GM23338 (cell line): ENCODE measurements around the gene ATP9B.

ENCODE experiments used
- EZH2 ChIP-seq: fragments of 200-600 bp; sonication (generic); IDR thresholded peaks from one replicate; pipeline ENCODE4 v1.8.0; 2017; ENCODE audit warnings: antibody characterized with exemption, mild to moderate bottlenecking, low read depth; ENCODE audit not compliant: unreplicated experiment
- EZH2phosphoT487 ChIP-seq: fragments of 200-600 bp; sonication (generic); IDR thresholded peaks from one replicate; pipeline ENCODE4 v1.8.1; 2018; ENCODE audit warnings: antibody characterized with exemption; ENCODE audit not compliant: unreplicated experiment
- POLR2AphosphoS5 ChIP-seq: IDR thresholded peaks from 2 replicates; pipeline ENCODE4 v1.6.1; 2016; ENCODE audit warnings: antibody characterized with exemption, low read depth
- ZNF114 ChIP-seq: fragments of 250-450 bp; sonication (Bioruptor Pico); IDR thresholded peaks from 2 replicates; pipeline ENCODE4 v1.5.0; 2020; ENCODE audit warnings: mild to moderate bottlenecking, moderate library complexity
- TF ChIP-seq, protein P1 (sequence below), 2 experiments: fragments of 200-600 bp in 1 of 2; sonication (generic) in 1 of 2; conservative IDR thresholded peaks; 2 replicates each; pipeline versions ENCODE4 v1.5.1 to v1.6.1; 2016 to 2017; ENCODE audit warnings: antibody characterized with exemption in 2 of 2, low read depth in 2 of 2, mild to moderate bottlenecking in 2 of 2, moderate library complexity in 1 of 2
- TF ChIP-seq, protein P2 (sequence below): IDR thresholded peaks from one replicate; pipeline ENCODE4 v1.6.1; 2018; ENCODE audit warnings: antibody characterized with exemption; ENCODE audit not compliant: unreplicated experiment
- TF ChIP-seq, protein P3 (sequence below): fragments of 250-450 bp; sonication (Bioruptor Pico); IDR thresholded peaks from 2 replicates; pipeline ENCODE4 v1.5.0; 2020; ENCODE audit warnings: mild to moderate bottlenecking, moderate library complexity

DNA sequence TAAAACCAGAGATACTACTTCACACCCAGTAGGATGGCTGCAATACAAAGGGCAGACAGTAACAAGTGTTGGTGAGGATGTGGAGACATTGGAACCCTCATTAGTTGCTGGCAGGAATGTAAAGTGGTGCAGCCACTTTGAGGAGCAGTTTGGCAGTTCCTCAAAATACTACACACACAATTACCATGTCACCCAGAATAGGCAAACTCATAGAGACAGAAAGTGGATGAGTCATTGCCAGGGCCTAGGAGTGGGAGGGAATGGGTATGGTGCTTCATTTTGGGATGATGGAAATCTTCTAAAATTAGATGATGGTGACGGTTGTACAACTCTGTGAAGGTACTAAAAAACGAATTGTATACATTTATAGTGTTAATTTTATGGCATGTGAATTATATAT is 54.8 kb downstream of the ATP9B start:
- TF ChIP-seq, protein P1, sequence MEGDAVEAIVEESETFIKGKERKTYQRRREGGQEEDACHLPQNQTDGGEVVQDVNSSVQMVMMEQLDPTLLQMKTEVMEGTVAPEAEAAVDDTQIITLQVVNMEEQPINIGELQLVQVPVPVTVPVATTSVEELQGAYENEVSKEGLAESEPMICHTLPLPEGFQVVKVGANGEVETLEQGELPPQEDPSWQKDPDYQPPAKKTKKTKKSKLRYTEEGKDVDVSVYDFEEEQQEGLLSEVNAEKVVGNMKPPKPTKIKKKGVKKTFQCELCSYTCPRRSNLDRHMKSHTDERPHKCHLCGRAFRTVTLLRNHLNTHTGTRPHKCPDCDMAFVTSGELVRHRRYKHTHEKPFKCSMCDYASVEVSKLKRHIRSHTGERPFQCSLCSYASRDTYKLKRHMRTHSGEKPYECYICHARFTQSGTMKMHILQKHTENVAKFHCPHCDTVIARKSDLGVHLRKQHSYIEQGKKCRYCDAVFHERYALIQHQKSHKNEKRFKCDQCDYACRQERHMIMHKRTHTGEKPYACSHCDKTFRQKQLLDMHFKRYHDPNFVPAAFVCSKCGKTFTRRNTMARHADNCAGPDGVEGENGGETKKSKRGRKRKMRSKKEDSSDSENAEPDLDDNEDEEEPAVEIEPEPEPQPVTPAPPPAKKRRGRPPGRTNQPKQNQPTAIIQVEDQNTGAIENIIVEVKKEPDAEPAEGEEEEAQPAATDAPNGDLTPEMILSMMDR (conservative IDR thresholded peaks at IDR 0.05; ENCODE audit: low read depth in 2 of 2), result no peak
- TF ChIP-seq POLR2AphosphoS5, result no peak
- no peak for TF ChIP-seq EZH2
- TF ChIP-seq, protein P2, sequence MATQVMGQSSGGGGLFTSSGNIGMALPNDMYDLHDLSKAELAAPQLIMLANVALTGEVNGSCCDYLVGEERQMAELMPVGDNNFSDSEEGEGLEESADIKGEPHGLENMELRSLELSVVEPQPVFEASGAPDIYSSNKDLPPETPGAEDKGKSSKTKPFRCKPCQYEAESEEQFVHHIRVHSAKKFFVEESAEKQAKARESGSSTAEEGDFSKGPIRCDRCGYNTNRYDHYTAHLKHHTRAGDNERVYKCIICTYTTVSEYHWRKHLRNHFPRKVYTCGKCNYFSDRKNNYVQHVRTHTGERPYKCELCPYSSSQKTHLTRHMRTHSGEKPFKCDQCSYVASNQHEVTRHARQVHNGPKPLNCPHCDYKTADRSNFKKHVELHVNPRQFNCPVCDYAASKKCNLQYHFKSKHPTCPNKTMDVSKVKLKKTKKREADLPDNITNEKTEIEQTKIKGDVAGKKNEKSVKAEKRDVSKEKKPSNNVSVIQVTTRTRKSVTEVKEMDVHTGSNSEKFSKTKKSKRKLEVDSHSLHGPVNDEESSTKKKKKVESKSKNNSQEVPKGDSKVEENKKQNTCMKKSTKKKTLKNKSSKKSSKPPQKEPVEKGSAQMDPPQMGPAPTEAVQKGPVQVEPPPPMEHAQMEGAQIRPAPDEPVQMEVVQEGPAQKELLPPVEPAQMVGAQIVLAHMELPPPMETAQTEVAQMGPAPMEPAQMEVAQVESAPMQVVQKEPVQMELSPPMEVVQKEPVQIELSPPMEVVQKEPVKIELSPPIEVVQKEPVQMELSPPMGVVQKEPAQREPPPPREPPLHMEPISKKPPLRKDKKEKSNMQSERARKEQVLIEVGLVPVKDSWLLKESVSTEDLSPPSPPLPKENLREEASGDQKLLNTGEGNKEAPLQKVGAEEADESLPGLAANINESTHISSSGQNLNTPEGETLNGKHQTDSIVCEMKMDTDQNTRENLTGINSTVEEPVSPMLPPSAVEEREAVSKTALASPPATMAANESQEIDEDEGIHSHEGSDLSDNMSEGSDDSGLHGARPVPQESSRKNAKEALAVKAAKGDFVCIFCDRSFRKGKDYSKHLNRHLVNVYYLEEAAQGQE, result no peak
- no peak for TF ChIP-seq ZNF114 (CRISPR knock-in tag)
- no peak for TF ChIP-seq EZH2phosphoT487
- TF ChIP-seq, protein P3, sequence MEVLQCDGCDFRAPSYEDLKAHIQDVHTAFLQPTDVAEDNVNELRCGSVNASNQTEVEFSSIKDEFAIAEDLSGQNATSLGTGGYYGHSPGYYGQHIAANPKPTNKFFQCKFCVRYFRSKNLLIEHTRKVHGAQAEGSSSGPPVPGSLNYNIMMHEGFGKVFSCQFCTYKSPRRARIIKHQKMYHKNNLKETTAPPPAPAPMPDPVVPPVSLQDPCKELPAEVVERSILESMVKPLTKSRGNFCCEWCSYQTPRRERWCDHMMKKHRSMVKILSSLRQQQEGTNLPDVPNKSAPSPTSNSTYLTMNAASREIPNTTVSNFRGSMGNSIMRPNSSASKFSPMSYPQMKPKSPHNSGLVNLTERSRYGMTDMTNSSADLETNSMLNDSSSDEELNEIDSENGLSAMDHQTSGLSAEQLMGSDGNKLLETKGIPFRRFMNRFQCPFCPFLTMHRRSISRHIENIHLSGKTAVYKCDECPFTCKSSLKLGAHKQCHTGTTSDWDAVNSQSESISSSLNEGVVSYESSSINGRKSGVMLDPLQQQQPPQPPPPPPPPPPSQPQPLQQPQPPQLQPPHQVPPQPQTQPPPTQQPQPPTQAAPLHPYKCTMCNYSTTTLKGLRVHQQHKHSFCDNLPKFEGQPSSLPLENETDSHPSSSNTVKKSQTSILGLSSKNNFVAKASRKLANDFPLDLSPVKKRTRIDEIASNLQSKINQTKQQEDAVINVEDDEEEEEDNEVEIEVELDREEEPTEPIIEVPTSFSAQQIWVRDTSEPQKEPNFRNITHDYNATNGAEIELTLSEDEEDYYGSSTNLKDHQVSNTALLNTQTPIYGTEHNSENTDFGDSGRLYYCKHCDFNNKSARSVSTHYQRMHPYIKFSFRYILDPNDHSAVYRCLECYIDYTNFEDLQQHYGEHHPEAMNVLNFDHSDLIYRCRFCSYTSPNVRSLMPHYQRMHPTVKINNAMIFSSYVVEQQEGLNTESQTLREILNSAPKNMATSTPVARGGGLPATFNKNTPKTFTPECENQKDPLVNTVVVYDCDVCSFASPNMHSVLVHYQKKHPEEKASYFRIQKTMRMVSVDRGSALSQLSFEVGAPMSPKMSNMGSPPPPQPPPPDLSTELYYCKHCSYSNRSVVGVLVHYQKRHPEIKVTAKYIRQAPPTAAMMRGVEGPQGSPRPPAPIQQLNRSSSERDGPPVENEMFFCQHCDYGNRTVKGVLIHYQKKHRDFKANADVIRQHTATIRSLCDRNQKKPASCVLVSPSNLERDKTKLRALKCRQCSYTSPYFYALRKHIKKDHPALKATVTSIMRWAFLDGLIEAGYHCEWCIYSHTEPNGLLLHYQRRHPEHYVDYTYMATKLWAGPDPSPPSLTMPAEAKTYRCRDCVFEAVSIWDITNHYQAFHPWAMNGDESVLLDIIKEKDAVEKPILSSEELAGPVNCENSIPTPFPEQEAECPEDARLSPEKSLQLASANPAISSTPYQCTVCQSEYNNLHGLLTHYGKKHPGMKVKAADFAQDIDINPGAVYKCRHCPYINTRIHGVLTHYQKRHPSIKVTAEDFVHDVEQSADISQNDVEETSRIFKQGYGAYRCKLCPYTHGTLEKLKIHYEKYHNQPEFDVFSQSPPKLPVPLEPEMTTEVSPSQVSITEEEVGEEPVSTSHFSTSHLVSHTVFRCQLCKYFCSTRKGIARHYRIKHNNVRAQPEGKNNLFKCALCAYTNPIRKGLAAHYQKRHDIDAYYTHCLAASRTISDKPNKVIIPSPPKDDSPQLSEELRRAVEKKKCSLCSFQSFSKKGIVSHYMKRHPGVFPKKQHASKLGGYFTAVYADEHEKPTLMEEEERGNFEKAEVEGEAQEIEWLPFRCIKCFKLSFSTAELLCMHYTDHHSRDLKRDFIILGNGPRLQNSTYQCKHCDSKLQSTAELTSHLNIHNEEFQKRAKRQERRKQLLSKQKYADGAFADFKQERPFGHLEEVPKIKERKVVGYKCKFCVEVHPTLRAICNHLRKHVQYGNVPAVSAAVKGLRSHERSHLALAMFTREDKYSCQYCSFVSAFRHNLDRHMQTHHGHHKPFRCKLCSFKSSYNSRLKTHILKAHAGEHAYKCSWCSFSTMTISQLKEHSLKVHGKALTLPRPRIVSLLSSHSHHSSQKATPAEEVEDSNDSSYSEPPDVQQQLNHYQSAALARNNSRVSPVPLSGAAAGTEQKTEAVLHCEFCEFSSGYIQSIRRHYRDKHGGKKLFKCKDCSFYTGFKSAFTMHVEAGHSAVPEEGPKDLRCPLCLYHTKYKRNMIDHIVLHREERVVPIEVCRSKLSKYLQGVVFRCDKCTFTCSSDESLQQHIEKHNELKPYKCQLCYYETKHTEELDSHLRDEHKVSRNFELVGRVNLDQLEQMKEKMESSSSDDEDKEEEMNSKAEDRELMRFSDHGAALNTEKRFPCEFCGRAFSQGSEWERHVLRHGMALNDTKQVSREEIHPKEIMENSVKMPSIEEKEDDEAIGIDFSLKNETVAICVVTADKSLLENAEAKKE (CRISPR knock-in tag), result no peak
